NCI-H1105 treated with DMSO at 0.1 percent for 48 hours (cell line): Measurements from ENCODE around the gene PLP2.
"Not testable (repeated sequence)": the region's sequence is repeated elsewhere in the genome, so short reads cannot be mapped to it uniquely, and the experiment has no call there.

Experiments used
- DNase-seq: peaks from one replicate; lab custom pipeline; 2025; lab: John Stamatoyannopoulos, UW

The PLP2 gene

DNA sequence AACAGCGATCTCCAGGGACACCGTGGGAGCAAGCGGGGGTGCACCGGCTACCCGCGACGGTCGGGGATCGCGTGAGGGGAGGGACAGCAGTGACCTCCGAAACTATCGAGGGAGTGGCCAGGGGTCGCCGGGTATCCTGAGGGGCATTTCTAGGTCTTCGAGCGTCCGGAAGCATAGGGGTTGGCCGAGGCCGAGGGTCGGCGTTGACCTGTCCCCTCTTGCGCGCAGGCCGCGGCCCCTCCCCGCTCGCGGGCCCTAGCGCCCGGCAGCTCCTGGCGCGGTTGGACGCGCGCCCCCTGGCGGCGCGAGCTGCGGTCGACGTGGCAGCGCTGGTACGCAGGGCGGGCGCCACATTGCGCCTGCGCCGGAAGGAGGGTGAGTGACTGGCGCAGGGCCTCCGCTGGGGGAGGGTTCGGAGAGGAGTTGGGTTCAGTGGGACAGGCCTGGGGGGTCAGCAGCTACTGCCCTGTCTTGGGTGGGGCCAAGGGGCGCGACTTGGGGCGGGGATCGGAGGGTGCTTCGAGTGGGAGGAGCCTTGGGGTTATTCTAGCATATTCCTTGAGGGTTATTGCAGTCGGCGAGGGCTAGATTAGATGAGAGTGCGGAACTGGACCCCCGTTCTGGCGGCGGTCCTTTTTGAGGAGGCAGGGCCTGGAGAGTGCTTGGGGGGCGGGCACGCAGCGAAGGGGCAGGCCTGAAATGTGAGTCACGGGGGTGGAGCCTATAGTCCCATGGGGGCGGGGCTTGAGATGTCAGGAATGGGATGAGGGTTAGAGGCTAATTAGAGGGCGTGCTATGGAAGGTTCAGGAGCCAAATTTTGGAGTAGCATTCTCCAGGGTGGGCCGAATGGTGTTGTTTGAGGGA is 7.9 kb upstream of the PLP2 start:
- DNase-seq: peak; percentile 69

- no peak for DNase-seq
Observed at GRCh38 chrX:49164589-49165360, 6.9 kb upstream of the PLP2 start.

DNA sequence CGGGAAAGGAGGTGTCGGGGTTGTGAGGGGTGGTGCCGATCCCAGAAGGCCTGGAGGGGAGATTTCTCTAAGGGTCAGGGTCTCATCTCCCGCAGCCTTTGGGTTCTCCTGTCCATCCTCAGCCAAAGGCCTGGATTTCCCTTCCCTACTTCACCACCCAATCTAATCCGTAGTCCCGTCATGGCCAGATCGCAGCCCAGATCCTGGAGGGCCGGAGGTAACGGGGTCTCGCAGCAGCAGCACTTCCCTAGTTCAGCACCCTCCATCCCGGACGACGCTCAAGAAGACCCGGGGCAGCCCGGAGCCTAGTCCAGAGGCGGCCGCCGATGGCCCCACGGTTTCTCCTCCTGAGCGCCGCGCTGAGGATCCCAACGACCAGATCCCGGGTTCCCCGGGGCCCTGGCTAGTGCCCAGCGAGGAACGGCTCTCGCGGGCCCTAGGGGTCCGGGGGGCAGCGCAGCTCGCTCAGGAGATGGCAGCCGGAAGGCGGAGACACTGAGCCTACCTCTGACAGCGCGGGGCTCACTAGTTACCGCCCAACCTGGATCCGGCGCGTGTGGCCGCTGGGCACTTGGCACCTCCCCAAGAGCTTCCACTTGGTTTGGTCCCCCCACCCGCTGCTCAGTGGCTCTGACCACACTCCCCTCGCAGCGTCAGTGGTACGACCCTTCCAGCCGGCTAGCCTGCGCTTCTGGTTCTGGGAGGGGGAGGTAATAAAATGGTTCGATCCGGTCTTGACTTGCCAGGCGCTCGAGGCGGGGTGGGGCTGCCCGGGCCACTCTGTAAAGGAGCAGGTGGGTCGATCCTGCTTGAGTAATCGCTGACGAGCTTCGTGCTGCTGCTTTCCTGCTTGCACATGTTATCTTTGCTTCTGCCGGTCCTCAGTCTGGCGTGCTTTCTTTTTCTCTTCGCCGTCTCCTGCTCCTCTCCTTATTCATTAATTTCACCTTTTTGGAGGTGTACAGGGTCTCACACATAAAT is 5.5 kb upstream of the PLP2 start:
- peak; percentile 90 for DNase-seq

GRCh38 chrX:49166914-49167739 is 4.6 kb upstream of the PLP2 start:
- DNase-seq: no peak

- DNase-seq: no peak
Observed at GRCh38 chrX:49167740-49168108, 4.0 kb upstream of the PLP2 start.

DNA sequence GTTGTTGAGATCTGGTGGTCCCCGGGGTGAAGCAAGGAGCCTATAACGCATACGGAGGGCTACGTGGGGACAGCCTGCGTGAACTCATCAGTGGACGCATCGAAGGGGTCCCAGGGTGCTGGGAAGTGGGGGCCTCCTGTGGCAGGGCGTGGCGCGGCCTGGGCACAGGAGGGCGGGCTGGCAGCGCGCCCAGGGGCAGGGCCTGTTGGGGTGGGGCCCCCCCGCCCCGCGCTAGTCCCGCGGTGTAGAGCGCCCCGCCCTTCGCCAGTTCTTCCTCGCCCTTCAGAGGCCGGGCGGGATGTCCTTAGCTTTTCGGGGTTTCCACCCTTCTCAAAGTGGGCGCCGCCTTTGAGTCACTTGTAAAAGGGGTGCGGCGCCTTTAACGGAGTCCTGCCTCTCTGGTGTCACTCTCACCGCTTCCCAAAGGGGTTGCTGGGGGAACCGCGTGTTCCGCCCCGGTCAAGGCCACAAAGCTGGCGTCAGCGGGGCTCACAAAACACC is 632 bp downstream of the PLP2 start:
- peak; percentile 62 for DNase-seq

DNA sequence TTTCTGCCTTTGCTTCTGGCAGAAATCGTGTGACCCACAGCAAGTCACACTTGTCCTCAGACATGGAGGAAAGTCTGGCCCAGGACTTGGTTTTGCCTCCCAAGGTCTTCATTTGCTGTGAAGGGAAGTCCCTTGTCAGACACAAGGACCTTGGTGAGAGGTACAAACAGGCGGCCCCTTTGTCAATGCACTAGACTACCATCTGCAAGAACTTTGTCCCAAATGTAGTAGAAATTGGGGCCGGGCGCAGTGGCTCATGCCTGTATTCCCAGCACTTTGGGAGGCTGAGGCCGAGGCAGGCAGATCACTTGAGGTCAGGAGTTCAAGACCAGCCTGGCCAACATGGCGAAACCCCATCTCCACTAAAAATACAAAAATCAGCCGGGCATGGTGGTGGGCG is 1.8 kb downstream of the PLP2 start:
- DNase-seq: not testable (repeated sequence)

DNA sequence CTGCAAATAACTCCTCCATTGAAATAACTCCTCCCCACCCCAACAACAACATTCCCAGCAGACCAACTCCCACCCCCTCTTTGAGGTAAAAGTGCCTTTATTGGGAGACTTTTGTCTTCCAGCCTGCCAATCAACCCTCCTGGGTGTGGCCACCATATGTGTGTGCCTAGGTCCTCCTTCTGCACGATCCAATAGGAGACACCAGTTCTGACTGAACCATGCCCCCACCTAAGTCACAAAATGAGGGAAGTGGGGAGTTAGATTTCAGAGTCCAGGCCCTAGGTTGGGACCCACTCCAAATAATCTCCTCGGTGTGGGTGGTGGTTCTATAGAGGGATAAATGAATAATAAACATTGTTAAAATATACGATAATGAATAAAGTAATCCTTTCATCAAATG is 3.0 kb downstream of the PLP2 start:
- no peak for DNase-seq

- no peak for DNase-seq
Observed at GRCh38 chrX:49175435-49176274, 4.0 kb downstream of the PLP2 start.

GRCh38 chrX:49176421-49177326 is 5.0 kb downstream of the PLP2 start:
- no peak for DNase-seq

DNA sequence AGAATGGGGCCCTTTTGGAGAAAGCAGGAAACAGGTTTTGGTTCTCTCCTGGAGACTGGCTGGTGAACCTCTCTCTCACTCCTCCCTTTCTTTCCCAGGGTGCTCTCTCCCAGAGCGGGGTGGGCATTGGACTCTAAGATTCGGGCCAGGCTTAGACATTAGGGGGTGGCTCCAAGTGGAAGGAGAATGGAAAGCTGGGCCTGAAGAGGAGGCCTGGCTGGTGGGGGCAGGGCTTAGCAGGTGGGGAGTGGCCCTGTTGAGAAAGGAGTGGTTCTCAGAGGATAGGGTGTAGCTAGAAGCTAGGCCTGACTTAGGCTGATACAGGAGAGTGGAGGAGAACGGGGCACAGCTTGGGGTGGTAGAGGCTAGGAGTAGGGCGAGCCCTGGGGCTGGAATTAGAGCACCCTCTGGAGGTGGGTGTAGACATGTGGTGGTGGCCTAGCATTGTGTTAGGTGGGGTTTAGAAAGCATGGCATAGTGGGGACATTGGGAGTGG is 5.7 kb downstream of the PLP2 start:
- no peak for DNase-seq

DNA sequence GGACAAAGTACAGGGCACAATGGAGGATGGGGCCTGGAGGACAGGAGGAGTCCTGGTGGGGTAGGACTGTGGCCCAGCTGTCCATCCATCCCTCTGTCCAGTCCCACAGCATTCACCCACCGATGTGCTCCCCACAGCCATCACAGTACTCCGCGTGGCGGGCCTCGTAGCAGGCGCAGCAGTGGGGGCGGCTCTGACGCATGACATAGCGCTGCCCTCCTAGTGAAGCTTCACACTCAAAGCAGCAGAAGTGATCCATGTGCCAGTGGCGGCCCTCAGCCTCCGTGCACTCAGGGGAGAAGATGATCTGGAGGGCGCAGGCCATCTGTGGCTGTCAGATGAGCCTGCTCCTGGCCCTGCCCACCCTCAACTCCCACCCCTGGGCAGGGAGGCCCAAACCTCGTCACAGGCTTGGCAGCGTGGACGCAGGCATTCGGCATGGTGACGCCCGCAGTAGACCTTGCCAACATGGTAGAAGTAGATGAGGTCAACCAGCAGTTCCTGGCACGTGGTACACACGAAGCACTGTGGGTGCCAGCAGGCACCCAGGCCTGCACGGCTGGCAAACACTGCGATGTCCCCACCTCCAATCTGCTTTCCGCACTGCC is 6.3 kb downstream of the PLP2 start:
- DNase-seq: no peak

GRCh38 chrX:49178537-49178936 is 6.8 kb downstream of the PLP2 start:
- no peak for DNase-seq

DNA sequence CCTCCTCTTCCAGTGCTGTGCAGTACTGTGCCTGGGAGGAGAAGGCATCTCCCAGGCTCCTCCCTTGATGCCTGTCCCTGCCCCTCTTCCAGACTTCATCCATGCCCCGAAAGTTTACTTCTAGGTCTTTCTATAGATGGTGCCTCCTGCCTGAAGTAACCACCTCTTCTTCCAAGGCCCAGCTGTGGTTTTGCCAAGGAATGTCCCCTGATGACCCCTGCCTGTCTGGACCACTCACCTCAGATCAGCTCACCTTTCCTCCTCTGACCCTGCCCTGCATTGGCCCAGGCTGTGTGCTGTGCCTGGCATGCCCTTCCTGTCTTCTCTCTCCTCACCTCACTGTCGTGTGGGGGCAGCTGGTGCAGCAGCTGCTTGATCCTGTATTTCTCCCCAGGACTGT is 7.7 kb downstream of the PLP2 start:
- no peak for DNase-seq

GRCh38 chrX:49183701-49184281 is 12.1 kb downstream of the PLP2 start:
- DNase-seq: no peak

GRCh38 chrX:49184294-49185281 is 12.9 kb downstream of the PLP2 start:
- DNase-seq: peak; percentile 79
